K562 (cell line): Measurements from ENCODE around the gene JPT1. TPM values are rescaled to one million over a fixed set of nuclear protein-coding genes. Genes with fewer than 3 reads are reported as not detected.

Experiments
- ATAC-seq: fragments of 200-7000 bp; cut with Tn5 transposase; 3 replicates; pipeline ENCODE4 v1.9.1; 2020; ENCODE audit warnings: moderate library complexity
- BruUV-seq: library from RNA; stranded (reverse); fragments of 400-500 nt; replicated peaks from 2 replicates; lab custom pipeline; 2021; lab: Mats Ljungman, UMichigan
- CTCF ChIA-PET: fragments of 300-600 bp; formaldehyde crosslinking; extraction: SDS; loops from one replicate; lab custom pipeline; 2021; ENCODE audit warnings: low intra/inter-chr PET ratio; lab: Yijun Ruan, JAX
- POLR2A ChIA-PET: fragments of 300-600, 350-650 bp; sonication (Branson Sonifier 250); formaldehyde crosslinking; extraction: SDS; loops from one replicate; lab custom pipeline; 2021; ENCODE audit warnings: antibody characterized with exemption, inconsistent platforms; lab: Yijun Ruan, JAX
- DNase-seq, 4 experiments: peaks; one replicate each; pipeline versions ENCODE4 v3.0.0 to v3.0.0-alpha.2; 2011 to 2018; ENCODE audit warnings: low spot score in 3 of 4, mixed read lengths in 3 of 4; ENCODE audit errors: extremely low read depth in 1 of 4
- FAIRE-seq: peaks from 2 replicates; lab custom pipeline; 2011; peaks lifted over from hg19 to GRCh38; lab: Jason Lieb, UNC
- H2AFZ ChIP-seq: 2 replicates; pipeline ENCODE4 v1.6.0; 2011; ENCODE audit warnings: low read depth, low read length, control low read depth, inconsistent platforms
- H3K27ac ChIP-seq: fragments of 200-600 bp; 3 replicates; pipeline ENCODE4 v1.8.0; 2011; ENCODE audit warnings: low read depth, mild to moderate bottlenecking, control low read depth, inconsistent platforms, low read length, moderate library complexity, mixed read lengths; ENCODE audit errors: extremely low read depth
- H3K27me3 ChIP-seq, 2 experiments: fragments of 300-600 bp in 1 of 2; 2 replicates in 1 of 2; 3 replicates in 1 of 2; pipeline versions ENCODE4 v1.6.0 to v1.8.0; 2011; ENCODE audit warnings: inconsistent platforms in 2 of 2, low read length in 2 of 2, mild to moderate bottlenecking in 1 of 2, mixed read lengths in 1 of 2, moderate library complexity in 1 of 2; ENCODE audit not compliant: control insufficient read depth in 2 of 2, insufficient read depth in 2 of 2
- H3K36me3 ChIP-seq: fragments of 300-600 bp; 3 replicates; pipeline ENCODE4 v1.8.0; 2011; ENCODE audit warnings: mild to moderate bottlenecking, low read length, inconsistent platforms; ENCODE audit not compliant: control insufficient read depth, insufficient read depth
- H3K4me1 ChIP-seq, 2 experiments: fragments of 200-600 bp in 1 of 2; replicated peaks in 1 of 2; 2 replicates in 1 of 2; 3 replicates in 1 of 2; pipeline versions ENCODE4 v1.5.1 to v1.8.0; 2011; ENCODE audit warnings: inconsistent platforms in 2 of 2, low read length in 2 of 2, mild to moderate bottlenecking in 1 of 2, mixed read lengths in 1 of 2, moderate library complexity in 1 of 2; ENCODE audit not compliant: control insufficient read depth in 2 of 2, insufficient read depth in 2 of 2
- H3K4me2 ChIP-seq: 2 replicates; pipeline ENCODE4 v1.6.1; 2011; ENCODE audit warnings: low read length, control low read depth, inconsistent platforms, mixed read lengths; ENCODE audit not compliant: insufficient read depth
- H3K4me3 ChIP-seq: fragments of 200-600 bp; sonication (generic), shearing (Covaris generic); 2 replicates; pipeline ENCODE4 v1.5.1; 2016; ENCODE audit warnings: control low read depth, inconsistent platforms
- H3K79me2 ChIP-seq: fragments of 200-600 bp; 3 replicates; pipeline ENCODE4 v1.8.0; 2011; ENCODE audit warnings: low read length, inconsistent platforms; ENCODE audit not compliant: control insufficient read depth, insufficient read depth
- H3K9ac ChIP-seq, 2 experiments: 2 replicates each; pipeline versions ENCODE4 v1.6.0 to v1.6.1; 2011; ENCODE audit warnings: low read depth in 2 of 2, low read length in 2 of 2, control low read depth in 1 of 2, inconsistent platforms in 1 of 2, mild to moderate bottlenecking in 1 of 2, mixed read lengths in 1 of 2; ENCODE audit not compliant: insufficient read depth in 1 of 2
- H3K9me1 ChIP-seq: one replicate; pipeline ENCODE4 v1.6.0; 2011; ENCODE audit warnings: inconsistent platforms, mild to moderate bottlenecking, low read length, moderate library complexity; ENCODE audit not compliant: control insufficient read depth, insufficient read depth
- H3K9me3 ChIP-seq: replicated peaks from 2 replicates; pipeline ENCODE4 v1.5.1; 2011; ENCODE audit warnings: low read depth, low read length, inconsistent platforms; ENCODE audit not compliant: control insufficient read depth, insufficient read depth
- H4K20me1 ChIP-seq: replicated peaks from 2 replicates; pipeline ENCODE4 v1.6.1; 2011; ENCODE audit warnings: low read length, inconsistent platforms, mixed read lengths; ENCODE audit not compliant: control insufficient read depth, insufficient read depth
- ELF2 ChIP-seq: fragments of 250-450 bp; sonication (Bioruptor Pico); IDR thresholded peaks from 2 replicates; pipeline ENCODE4 v1.5.0; 2021; ENCODE audit warnings: mild to moderate bottlenecking
- FOS ChIP-seq: IDR thresholded peaks from 3 replicates; pipeline ENCODE4 v1.6.1; 2011; ENCODE audit not compliant: insufficient read length; ENCODE audit errors: extremely low read depth
- HMGXB4 ChIP-seq: sonication (generic); formaldehyde crosslinking; IDR thresholded peaks from 2 replicates; pipeline ENCODE4 v1.8.1; 2023; ENCODE audit warnings: mild to moderate bottlenecking, missing genetic modification reagents
- ILK ChIP-seq: fragments of 450-650 bp; IDR thresholded peaks from 2 replicates; pipeline ENCODE4 v1.6.1; 2016; ENCODE audit warnings: missing genetic modification characterization, low read depth, mild to moderate bottlenecking, missing compliant biosample characterization, moderate library complexity, borderline replicate concordance
- MECOM ChIP-seq: fragments of 250-450 bp; sonication (Bioruptor Pico); IDR thresholded peaks from 2 replicates; pipeline ENCODE4 v1.8.0; 2022; ENCODE audit warnings: inconsistent platforms
- NFRKB ChIP-seq: fragments of 450-650 bp; IDR thresholded peaks from 2 replicates; pipeline ENCODE4 v1.6.1; 2016; ENCODE audit warnings: low read depth
- NRF1 ChIP-seq, 2 experiments: fragments of 450-650 bp; IDR thresholded peaks in 1 of 2; conservative IDR thresholded peaks in 1 of 2; 2 replicates each; pipeline ENCODE4 v1.6.1; 2014; ENCODE audit warnings: mild to moderate bottlenecking in 2 of 2
- RAD51 ChIP-seq: fragments of 450-650 bp; IDR thresholded peaks from 2 replicates; pipeline ENCODE4 v1.7.1; 2016; ENCODE audit warnings: low read depth, mild to moderate bottlenecking, borderline replicate concordance
- RBM15 ChIP-seq: fragments of 200-400 bp; formaldehyde crosslinking; IDR thresholded peaks from 2 replicates; pipeline ENCODE4 v1.6.1; 2018; ENCODE audit warnings: mild to moderate bottlenecking, low read length, moderate library complexity; ENCODE audit not compliant: insufficient read depth
- STAT5B ChIP-seq: fragments of 250-450 bp; sonication (Bioruptor Pico); IDR thresholded peaks from 2 replicates; pipeline ENCODE4 v1.8.0; 2021; ENCODE audit warnings: mild to moderate bottlenecking, inconsistent platforms
- SUPT5H ChIP-seq: fragments of 450-650 bp; IDR thresholded peaks from 2 replicates; pipeline ENCODE4 v1.6.1; 2016
- ZBTB17 ChIP-seq: fragments of 450-650 bp; formaldehyde crosslinking; IDR thresholded peaks from 2 replicates; pipeline ENCODE4 v1.4.0; 2020; ENCODE audit warnings: mild to moderate bottlenecking
- ZFPM2 ChIP-seq: fragments of 250-450 bp; sonication (Bioruptor Pico); IDR thresholded peaks from 2 replicates; pipeline ENCODE4 v1.5.1; 2022; ENCODE audit warnings: mild to moderate bottlenecking
- ZNF143 ChIP-seq: sonication (generic); formaldehyde crosslinking; IDR thresholded peaks from 2 replicates; pipeline ENCODE4 v1.9.0; 2022; ENCODE audit warnings: mild to moderate bottlenecking, missing genetic modification reagents
- ZNF23 ChIP-seq: fragments of 250-450 bp; sonication (Bioruptor Pico); IDR thresholded peaks from 2 replicates; pipeline ENCODE4 v1.4.0; 2020; ENCODE audit warnings: mild to moderate bottlenecking
- ZNF3 ChIP-seq: fragments of 250-450 bp; sonication (Bioruptor Pico); IDR thresholded peaks from 2 replicates; pipeline ENCODE4 v1.5.0; 2021; ENCODE audit warnings: mild to moderate bottlenecking, moderate library complexity
- ZNF507 ChIP-seq: conservative IDR thresholded peaks from 2 replicates; pipeline ENCODE4 v1.6.1; 2017; ENCODE audit warnings: missing genetic modification characterization, missing compliant biosample characterization
- WGBS: fragments of 100-300 bp; shearing (Covaris generic); methylation state at CpG from one replicate; pipeline ENCODE4 v1.1.6; 2016; ENCODE audit warnings: low coverage, mixed read lengths; ENCODE audit not compliant: insufficient coverage; ENCODE audit errors: missing lambda C conversion rate; 5-methylcytosine and 5-hydroxymethylcytosine counted together
- in situ Hi-C: fragments of 300-500 bp; cut with MboI; formaldehyde crosslinking; loops from 4 replicates; pipeline ENCODE4 v1.15.0; 2018; ENCODE audit warnings: inconsistent platforms, mixed read lengths
- intact Hi-C: fragments of 100-400 bp; cut with micrococcal nuclease; formaldehyde crosslinking; loops from 2 replicates; pipeline ENCODE4 v1.14.2; 2022
- polyA plus RNA-seq, 8 experiments: library from polyadenylated mRNA; depleted of rRNA in 4 of 8; stranded (reverse) in 5 of 8; unstranded in 3 of 8; fragments of >200 nt; fragmentation: Nextera tagmentation in 2 of 8; fragmentation: Illumina TruSeq in 1 of 8; extraction: Ambion mirVana in 2 of 8; extraction: Trizol in 1 of 8; gene quantifications; 2 replicates each; pipeline versions ENCODE4 v1.2.1 to v1.2.3, GENCODE V29; 2011 to 2014; ENCODE audit warnings: inconsistent platforms in 1 of 8, missing spikeins in 1 of 8
- total RNA-seq, 7 experiments: library from RNA; depleted of rRNA in 6 of 7; stranded (reverse); fragments of >200 nt in 6 of 7; fragmentation: Illumina TruSeq in 2 of 7; extraction: Trizol in 2 of 7; gene quantifications; 2 replicates each; pipeline versions ENCODE4 v1.2.1 to v1.2.3, GENCODE V29; 2011 to 2021; ENCODE audit warnings: low replicate concordance in 1 of 7
- TF ChIP-seq, protein P1 (sequence below), 2 experiments: IDR thresholded peaks; 2 replicates each; pipeline ENCODE4 v1.6.1; 2011; ENCODE audit warnings: borderline replicate concordance in 1 of 2, control low read depth in 1 of 2, low read depth in 1 of 2, low read length in 1 of 2, mild to moderate bottlenecking in 1 of 2, mixed read lengths in 1 of 2, moderate library complexity in 1 of 2; ENCODE audit not compliant: insufficient read depth in 1 of 2, insufficient read length in 1 of 2, poor library complexity in 1 of 2, severe bottlenecking in 1 of 2; ENCODE audit errors: extremely low read depth in 1 of 2

Gene JPT1
- total and polyA plus RNA-seq, 9 of the 15 experiments (the other 6 are each of a cell fraction or from before 2014, with no cell fraction given), result 56.7 to 292 (median 144) TPM

GRCh38 chr17:75124041-75124818 lies 30.1 kb downstream of the JPT1 start:
- Histone ChIP-seq H3K4me2 (peak overlapping the region; percentile 72), H3K9me1 (no peaks in the 10 kb centered on the region), H3K27ac (peak overlapping the region; percentile 85), H3K27me3 (no peaks in the 10 kb centered on the region), H3K36me3 (peaks cover 17% of the 10 kb centered on the region; the same call in 2 of the 3 replicates), H3K4me1 (peaks cover 24 to 28% of the 10 kb centered on the region in 2 experiments), H2AFZ (peak overlapping the region; percentile 83), H3K9ac (peak overlapping the region; percentile 68 to 87), H3K4me3 (no peak overlapping the region), H3K9me3 (no peaks in the 10 kb centered on the region), H4K20me1 (no peaks in the 10 kb centered on the region), H3K79me2 (peaks cover 22% of the 10 kb centered on the region; the same call in 2 of the 3 replicates)
- POLR2A ChIA-PET, result interaction anchor here (0.5 to 7.6 kb wide), 22 partner anchors 9 to 1945 kb away, joined by 3 to 58 read pairs (median 3); partner anchors contain the start of genes ARMC7, JPT1, MIF4GD and SUMO2
- 19% methylated on average over 19 of the region's 19 CpGs for WGBS
- intact Hi-C loops (no loop called here), in situ Hi-C loops (no loop called here)
- TSS peak; percentile 45 for BruUV-seq
- CTCF ChIA-PET, result no interaction called here
- DNase-seq (peak; percentile 67 to 91 (median 76)), ATAC-seq (peak; percentile 92), FAIRE-seq (peak; percentile 93)
- TF ChIP-seq ILK (tag) (no peak), FOS (peak; percentile 65), HMGXB4 (CRISPR knock-in tag) (no peak), ZNF143 (CRISPR knock-in tag) (no peak), ZFPM2 (no peak), RAD51 (no peak), NFRKB (peak; percentile 71; the same call in 1 of the 2 replicates), NRF1 (conservative IDR thresholded peaks at IDR 0.05 in 1 of 2, IDR thresholded peaks at IDR 0.05 in 1 of 2) (peak; percentile 64 to 68), ELF2 (CRISPR knock-in tag) (no peak), STAT5B (no peak), ZNF23 (CRISPR knock-in tag) (no peak), SUPT5H (0 out of 2 replicates have a peak, but pooled peaks have one; percentile 29), ZBTB17 (CRISPR knock-in tag) (peak; percentile 77; the same call in 1 of the 2 replicates), ZNF3 (CRISPR knock-in tag) (no peak), MECOM (CRISPR knock-in tag) (peak; percentile 36; the same call in 1 of the 2 replicates), ZNF507 (tag) (no peak), RBM15 (no peak)
- TF ChIP-seq, protein P1, sequence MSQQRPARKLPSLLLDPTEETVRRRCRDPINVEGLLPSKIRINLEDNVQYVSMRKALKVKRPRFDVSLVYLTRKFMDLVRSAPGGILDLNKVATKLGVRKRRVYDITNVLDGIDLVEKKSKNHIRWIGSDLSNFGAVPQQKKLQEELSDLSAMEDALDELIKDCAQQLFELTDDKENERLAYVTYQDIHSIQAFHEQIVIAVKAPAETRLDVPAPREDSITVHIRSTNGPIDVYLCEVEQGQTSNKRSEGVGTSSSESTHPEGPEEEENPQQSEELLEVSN (IDR thresholded peaks at IDR 0.05; ENCODE audit: borderline replicate concordance in 1 of 2, extremely low read depth in 1 of 2, insufficient read depth in 1 of 2, insufficient read length in 1 of 2, low read depth in 1 of 2, low read length in 1 of 2, poor library complexity in 1 of 2, severe bottlenecking in 1 of 2), result peak in 1 of 2 experiments; percentile 7
